CD4-positive, alpha-beta T cell treated with Interleukin-4 for 4 hours (primary cell): Measurements from ENCODE around the gene SHISA2.

Experiments used
- DNase-seq: peaks from one replicate; pipeline ENCODE4 v3.0.0-alpha.2; 2020

The SHISA2 gene

DNA sequence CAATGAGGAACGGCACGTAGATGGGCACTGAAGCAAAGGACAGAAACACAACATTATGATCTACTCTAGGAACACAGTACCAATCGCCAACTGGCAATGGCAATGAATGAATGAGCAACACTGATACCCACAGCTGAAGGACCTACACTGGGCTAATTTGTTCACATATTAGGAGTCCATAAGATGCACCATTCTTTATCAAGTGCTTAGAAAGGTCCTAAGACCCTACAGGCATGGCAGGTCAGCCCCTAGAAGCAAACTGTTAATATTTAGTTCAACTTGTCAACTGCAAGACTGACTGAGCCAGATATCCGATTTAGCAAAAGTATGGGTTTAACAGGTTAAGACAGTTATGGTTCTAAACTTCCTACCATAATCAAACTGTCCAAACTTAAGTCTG, 4.8 kb downstream of the SHISA2 start:
- DNase-seq, result no peak

- DNase-seq, result no peak
These were observed 5.2 kb downstream of the SHISA2 start for GRCh38 chr13:26046639-26047038.

- no peak for DNase-seq
These were observed 6.7 kb downstream of the SHISA2 start for GRCh38 chr13:26045142-26045541.

- DNase-seq, result no peak
These were observed 9.0 kb downstream of the SHISA2 start for GRCh38 chr13:26042785-26043184.

DNA sequence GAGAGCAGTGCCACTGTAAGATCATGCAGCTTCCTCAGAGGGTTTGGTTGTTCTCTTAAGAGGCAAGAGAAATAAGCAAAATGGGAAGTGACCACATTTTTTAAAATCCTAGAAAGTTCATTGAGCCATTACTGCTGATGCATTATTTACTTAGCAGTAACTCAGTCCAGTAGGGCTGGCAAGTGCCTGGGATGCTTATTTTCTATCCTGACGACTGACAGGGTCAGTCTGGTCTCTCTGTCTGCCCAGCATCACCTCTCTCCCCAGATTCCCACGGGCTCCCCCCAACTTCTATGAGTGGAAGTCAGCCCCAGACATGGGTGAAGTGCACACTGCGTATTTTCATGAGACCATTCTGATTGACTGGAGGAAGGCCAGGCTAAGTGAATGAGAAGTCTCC, 10.4 kb downstream of the SHISA2 start:
- DNase-seq, result no peak

GRCh38 chr13:26038931-26039475, 12.8 kb downstream of the SHISA2 start:
- DNase-seq, result no peak

DNA sequence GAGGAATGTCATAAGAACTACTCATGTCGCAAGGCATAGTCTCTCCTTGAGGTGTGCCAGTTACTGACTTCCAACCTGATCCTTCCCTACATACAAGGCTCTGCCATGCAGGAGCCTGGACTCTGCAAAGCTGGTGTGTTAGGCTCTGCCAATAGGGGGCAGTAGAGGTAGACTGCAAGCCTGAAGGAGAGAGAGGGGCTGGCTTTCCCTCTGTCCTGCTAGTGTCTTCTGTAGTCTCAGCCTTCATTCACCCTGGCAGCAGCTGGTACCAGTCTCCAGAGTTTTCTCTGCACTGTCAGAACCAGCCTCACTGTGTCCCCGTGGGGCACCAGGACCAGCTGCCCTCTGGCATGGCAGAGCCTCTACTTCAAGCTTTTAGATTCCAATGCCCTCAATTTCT, 14.5 kb downstream of the SHISA2 start:
- no peak for DNase-seq

DNA sequence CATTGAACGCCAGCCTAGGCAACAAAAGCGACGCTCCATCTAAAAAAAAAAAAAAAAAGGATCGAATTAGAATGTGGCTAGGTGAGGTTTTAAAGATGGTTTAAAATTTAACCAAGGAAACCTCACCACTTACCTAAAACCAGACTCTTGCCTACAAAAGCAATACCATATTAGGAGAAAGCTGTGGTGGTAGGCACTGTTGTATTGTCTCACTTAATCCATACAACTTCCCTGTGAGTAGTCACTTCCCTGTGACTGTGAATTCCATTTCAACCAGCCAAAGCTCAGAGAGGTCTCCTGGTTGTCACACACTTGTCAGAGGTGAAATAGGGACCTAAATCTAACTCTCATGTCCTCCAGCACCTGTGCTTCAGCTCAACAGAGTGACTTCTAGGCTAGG, 15.4 kb downstream of the SHISA2 start:
- no peak for DNase-seq

GRCh38 chr13:26034018-26034417, 17.8 kb downstream of the SHISA2 start:
- no peak for DNase-seq

DNA sequence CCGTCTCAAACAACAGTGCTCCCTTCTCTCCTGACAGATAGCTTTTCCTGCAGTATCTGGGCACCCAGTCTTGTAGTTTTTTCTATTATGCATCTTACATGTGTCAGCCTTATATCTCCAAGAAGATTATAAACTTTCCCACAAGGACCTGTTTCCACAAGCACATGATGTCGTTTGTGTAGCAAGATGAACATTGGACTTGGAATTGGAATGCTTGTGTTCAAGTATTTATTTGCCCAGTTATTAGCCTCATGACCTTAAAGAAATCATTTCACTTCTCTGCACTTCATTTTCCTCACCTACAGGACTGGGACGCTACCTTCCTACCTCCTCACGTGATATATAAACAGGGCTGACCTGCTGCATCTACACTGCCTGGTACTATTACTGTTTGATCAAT, 21.5 kb downstream of the SHISA2 start:
- no peak for DNase-seq

DNA sequence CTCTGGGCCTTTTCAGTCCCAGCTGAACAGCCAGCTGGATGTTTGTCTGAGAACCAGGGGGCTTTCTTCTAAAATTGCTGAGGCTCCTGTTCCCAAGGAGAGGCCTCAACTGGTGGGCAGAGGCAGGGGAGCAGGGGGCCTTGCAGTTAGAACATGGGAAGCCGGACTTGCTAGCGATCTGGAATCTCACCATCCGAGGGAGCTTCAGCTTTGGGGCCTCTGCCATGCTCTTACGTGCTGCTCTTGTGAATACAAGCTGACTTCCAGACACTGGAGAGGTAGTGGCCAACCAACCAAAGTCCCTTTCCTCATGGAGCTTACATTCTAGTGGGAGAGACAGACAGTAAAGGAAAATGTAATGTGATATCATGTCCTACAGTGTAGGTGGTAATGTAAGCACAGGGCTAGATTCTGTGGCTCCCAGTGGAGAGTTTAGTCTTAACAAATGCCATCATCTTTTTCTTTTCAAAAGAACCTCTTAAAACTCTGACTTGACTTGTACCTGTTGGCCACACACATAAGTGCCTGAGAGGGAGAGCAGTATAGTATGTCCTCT, 22.2 kb downstream of the SHISA2 start:
- no peak for DNase-seq

DNA sequence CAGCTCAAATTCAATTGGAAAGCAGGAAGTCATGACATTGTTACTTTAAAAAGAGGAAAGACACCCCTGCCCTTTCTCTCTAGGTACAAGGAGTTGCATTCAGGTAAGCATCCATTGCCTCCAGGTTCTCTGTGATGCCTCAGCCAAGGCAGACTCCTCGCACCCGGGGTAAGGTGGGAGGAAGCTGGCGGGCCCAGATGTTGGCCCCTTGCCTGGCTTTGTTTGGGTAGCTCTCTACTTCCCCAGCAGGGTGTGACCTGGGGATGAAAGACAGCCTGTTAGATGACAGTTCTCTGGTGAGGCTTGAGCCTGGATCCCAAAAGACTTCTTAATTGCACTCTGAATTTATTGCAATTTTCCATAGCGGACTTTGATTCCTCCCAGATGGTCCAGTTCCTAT, 25.6 kb downstream of the SHISA2 start:
- DNase-seq, result no peak

- DNase-seq, result no peak
These were observed 26.0 kb downstream of the SHISA2 start for GRCh38 chr13:26025771-26026170.

DNA sequence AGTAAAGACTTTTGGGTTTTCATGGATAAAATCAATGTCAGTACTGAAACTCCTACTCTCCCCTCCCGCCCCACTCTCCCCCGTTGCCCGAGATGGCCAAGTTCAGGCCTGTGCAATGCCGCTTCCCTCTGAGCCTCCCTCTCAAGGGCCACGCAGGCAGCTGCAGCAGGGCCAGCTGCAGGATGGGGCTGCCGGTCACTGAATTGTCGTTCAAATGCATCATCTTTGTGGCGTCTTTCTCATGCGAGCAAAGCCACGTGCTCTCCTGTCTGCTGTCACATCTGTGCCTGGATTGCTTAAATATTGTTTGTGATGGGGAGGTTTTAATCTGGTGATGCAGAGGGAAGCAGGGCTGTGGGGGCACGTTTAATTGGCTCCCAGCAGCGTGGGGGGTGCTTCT, 26.6 kb downstream of the SHISA2 start:
- DNase-seq, result no peak

- DNase-seq, result no peak
These were observed 27.3 kb downstream of the SHISA2 start for GRCh38 chr13:26024558-26024957.

DNA sequence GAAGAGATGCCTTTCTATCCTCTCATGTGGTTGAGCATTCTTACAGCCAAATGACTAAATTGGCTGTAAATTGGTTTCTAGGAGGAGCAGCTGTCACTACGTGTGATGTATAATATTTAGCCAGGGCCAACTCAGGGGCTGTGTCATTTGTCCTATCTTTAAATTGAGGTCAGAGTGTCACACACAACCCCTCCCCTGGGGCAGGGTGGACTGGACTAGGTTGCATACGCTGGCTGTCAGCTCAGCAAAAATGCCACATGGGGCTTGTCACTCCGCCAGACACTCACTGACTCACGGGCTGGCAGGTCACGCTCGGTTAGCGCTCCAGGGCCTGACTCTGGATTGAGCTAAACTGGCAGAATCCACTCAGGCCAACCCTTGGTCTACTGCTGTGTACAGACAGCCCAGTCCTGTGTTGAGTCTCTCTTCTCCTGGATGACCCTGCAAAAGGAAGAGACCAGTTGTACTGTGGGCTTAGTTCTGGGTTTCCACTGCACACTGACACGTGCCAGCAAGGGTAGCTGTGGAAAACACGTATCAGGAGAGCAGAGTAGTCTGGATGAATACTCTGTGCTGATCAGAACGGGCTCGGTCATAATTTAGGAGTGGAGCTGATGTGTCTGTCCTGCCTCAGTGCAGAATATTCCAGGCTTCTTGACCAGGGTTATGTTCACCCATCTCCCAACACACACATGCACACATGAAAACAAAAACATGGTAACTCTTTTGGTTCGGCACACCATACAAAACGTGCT, 29.1 kb downstream of the SHISA2 start:
- DNase-seq, result no peak

DNA sequence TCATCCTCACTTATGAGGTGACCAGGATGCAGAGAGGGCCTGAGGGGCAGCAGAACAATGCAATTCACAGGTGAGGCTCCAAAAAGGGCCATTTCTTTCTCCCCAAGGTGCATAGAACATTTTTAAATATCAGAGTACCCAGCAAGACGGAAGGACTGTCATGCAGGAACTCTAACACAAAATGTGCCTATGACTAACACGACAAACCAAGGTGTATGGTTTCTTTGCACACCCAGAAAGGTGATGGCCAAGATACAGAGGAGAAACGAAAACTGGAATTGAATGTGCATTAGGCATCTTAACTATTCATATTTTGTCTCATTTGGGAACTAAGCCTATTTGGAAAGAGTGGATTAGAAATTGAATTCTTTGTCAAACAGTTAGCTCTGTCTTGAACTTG, 29.9 kb downstream of the SHISA2 start:
- DNase-seq, result no peak

- DNase-seq, result no peak
These were observed 30.3 kb downstream of the SHISA2 start for GRCh38 chr13:26021516-26021915.

- no peak for DNase-seq
These were observed 30.9 kb downstream of the SHISA2 start for GRCh38 chr13:26020891-26021290.

- no peak for DNase-seq
These were observed 31.6 kb downstream of the SHISA2 start for GRCh38 chr13:26019881-26020870.

- no peak for DNase-seq
These were observed 32.6 kb downstream of the SHISA2 start for GRCh38 chr13:26019251-26019650.

DNA sequence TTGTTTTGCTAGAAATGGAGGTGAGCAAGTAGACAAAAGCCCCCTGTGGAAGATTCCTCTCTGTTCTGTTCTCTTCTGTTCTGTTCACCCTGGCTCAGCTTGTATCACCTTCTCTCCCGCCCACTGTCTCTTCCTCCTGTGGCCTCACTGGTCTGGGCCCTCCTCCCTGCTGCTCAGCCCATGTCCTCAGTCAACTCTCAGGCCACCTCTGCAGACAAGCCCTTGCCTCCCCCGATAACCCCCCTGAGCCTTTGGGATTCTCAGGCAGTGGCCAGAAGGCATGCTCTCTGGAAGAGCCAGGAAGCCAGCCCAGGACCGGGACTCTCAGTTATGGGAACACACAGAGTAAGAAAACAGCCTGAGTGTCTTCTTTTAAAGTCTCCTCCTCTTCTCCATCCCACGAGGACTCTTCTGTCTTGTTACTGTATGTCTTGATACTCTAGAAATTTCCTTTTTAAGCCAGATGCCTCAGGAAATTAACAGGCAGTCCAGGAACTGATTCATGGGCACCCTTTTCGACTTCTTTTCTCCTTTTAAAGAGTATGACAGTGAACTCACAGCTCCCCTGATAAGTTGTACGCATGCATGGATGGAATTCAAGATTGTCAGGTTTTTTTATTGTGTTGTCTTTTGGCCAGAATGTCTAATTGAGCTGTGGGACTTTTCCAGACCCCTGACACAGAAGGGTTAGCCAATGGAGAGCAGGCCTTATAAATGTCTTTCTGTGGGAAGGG, 33.7 kb downstream of the SHISA2 start:
- no peak for DNase-seq
